Measurements from ENCODE around the gene VEGFA. TPM values are rescaled to one million over a fixed set of nuclear protein-coding genes. Genes with fewer than 3 reads are reported as not detected.
A peak's percentile ranks its signal among the peaks of the same experiment; 100 is the strongest.

Gene VEGFA
- total RNA-seq, 8 experiments from 2014 or later: 19.9 to 266 (median 164) TPM

DNA sequence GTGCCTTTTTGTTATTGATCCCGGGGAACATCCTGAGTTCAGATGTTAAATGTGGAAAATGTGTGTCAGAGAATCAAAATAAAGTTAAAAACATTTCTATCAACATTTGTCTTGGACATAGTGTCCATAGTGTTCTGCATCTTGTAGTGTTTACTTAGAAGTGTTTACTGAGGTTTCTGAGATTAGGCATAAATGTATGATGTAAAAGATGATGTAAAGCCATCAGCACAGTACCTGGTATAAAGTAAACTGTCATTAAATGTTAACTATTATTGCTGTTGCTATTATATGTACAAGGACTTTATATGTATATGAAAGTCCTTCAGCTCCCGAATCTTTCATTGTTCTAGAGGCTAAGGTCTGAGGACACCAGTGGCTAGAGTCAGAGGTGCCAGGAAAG lies 28.2 kb upstream of the VEGFA start:
- peaks cover 24 to 25% of the 10 kb centered on the region in 2 donors for H3K4me1 ChIP-seq (replicated peaks in 1 of 2)
- H3K27ac ChIP-seq: no peak overlapping the region
- WGBS, 10 experiments: 29 to 100% (median 75%) methylated on average over 1 to 2 of the region's 2 CpGs; no CpG with 5 or more reads in 4 of the 10 experiments
- in situ Hi-C loops (cut with MboI; ENCODE audit: low pct_unique_long_range_greater_than_20kb in 2 of 9, low sequenced_read_pairs in 9 of 9, unreplicated experiment in 9 of 9): no loop called here
- H3K4me3 ChIP-seq: no peak overlapping the region
- no peak for ATAC-seq (replicated peaks in 6 of 8)

DNA sequence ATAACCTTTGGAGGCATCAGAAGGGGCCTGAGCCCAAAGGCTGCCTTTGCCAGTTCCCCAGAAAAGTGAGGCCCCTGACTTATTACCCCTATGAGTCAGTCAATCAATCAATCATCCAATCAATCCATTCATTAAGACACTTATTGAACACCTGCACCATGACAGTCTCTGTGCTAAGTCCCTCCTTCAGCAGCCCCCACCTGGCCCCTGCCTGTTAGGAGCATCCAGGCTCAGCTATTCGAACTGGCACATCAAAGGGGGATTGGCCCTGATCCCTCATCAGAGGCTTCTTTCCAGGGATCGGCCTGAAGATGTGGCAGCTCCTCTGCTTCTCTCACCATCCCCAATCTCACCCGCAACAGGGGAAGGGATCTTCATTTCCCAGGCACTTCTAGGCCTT lies 27.7 kb upstream of the VEGFA start:
- 17 to 100% (median 73%) methylated on average over 1 to 3 of the region's 3 CpGs; no CpG with 5 or more reads in 1 of the 10 experiments for WGBS, 10 experiments
- ATAC-seq (replicated peaks in 6 of 8): no peak
- no peak overlapping the region for H3K27ac ChIP-seq
- H3K4me1 ChIP-seq (replicated peaks in 1 of 2): peaks cover 28 to 29% of the 10 kb centered on the region in 2 donors
- in situ Hi-C loops (cut with MboI; ENCODE audit: low pct_unique_long_range_greater_than_20kb in 2 of 9, low sequenced_read_pairs in 9 of 9, unreplicated experiment in 9 of 9): no loop called here
- H3K4me3 ChIP-seq: no peak overlapping the region

DNA sequence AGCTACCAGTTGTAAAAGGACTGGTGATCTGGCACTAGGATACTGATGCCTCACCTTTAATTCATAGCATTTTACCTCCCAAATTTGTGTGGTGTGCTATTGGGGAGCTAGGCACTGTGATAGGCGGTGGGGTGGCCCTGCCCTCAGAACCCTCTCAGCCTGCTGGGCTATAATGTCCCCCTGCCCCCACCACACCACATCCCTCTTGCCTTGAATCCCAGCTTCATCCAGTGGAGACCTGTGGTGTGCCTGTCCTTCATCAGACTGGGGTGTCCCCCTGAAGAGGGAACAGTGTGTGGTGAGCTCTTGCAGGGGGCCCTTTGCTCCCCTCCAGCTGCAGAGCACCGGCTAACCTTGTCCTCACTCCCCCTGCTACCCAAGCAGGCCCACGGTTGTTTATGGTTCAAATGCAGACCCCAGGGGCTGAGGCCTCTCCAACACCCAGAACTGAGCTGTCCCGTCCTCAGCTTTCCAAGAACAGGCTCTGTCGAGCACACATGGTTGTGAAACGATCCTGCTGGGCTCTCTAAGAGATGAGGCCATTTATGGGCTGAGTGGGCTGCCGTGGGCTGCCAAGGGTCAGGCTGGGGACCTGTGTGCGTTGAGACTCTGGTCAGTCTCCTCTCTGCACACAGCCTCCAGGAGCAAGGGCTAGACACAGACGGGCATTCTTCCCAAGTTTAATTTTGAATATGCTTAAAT lies 26.9 kb upstream of the VEGFA start:
- ATAC-seq (replicated peaks in 6 of 8): no peak
- Histone ChIP-seq H3K27ac (no peak overlapping the region), H3K4me3 (no peak overlapping the region), H3K4me1 (replicated peaks in 1 of 2) (peaks cover 28 to 29% of the 10 kb centered on the region in 2 donors)
- in situ Hi-C loops (cut with MboI; ENCODE audit: low pct_unique_long_range_greater_than_20kb in 2 of 9, low sequenced_read_pairs in 9 of 9, unreplicated experiment in 9 of 9): no loop called here
- WGBS, 10 experiments: 44 to 100% (median 65%) methylated on average over 1 to 6 of the region's 9 CpGs; no CpG with 5 or more reads in 4 of the 10 experiments

DNA sequence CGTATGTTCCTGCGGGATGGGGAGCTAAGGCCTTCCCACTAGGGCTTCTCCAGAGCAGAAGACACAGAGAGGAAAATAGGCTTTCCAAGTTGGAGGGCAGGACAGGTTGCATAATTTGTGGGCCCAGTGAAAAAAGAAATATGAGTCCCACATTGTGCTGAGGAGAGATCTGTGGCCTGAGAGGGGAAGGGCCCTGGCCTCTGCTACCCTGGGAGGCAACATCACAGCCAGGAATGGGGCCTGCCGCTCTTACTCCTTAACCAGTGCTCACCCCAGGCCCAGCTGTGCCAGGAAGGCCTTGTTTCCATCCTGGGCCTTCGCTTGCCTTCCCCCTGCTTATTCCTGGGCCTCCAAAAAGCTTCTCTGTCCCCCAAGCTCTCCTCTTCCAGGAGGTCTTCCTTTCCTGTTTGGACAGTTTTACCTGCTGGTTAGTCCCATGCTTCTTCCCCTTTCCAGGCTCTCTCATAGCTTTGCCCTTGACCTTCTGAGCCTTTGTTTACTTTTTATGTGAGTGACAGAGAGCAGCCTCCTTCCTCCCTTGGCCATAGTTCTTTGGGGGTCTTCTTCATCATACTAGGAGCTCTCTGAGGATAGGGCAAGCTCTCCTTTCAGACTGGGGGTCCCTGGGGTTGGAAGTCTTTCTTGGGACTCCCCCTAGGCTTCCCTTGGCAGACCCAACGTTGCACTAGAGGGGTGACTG lies 26.2 kb upstream of the VEGFA start:
- Histone ChIP-seq H3K4me1 (replicated peaks in 1 of 2) (peaks cover 28 to 29% of the 10 kb centered on the region in 2 donors), H3K4me3 (no peak overlapping the region), H3K27ac (no peak overlapping the region)
- in situ Hi-C loops (cut with MboI; ENCODE audit: low pct_unique_long_range_greater_than_20kb in 2 of 9, low sequenced_read_pairs in 9 of 9, unreplicated experiment in 9 of 9): no loop called here
- ATAC-seq (replicated peaks in 6 of 8): no peak
- 93 to 100% (median 100%) methylated on average over 1 to 3 of the region's 5 CpGs; no CpG with 5 or more reads in 5 of the 10 experiments for WGBS, 10 experiments

DNA sequence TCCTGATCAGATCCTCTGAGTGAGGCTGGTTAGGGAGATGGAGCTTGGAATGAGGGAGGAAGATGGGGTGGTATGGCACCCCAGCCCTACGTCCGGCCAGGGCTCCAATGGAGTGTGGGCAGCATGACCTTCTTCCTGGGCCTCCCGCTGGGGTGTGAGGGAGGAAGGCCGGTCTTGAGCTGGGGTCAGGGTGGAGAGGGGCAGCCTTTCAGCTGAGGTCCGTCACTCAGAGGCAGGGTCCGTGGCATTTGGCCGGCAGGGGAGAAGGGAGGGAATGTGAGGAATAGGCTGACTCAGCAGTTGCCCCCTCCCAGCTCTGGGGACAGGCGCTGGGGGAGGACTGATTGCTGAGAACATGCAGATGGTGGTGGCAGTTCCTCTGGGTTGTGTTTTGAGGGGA lies 25.5 kb upstream of the VEGFA start:
- 60 to 100% (median 85%) methylated on average over 1 to 6 of the region's 8 CpGs; no CpG with 5 or more reads in 3 of the 10 experiments for WGBS, 10 experiments
- no peak overlapping the region for H3K4me3 ChIP-seq
- peaks cover 28 to 29% of the 10 kb centered on the region in 2 donors for H3K4me1 ChIP-seq (replicated peaks in 1 of 2)
- peak in 1 of 8 experiments; percentile 26 for ATAC-seq (replicated peaks in 6 of 8)
- no peak overlapping the region for H3K27ac ChIP-seq
- in situ Hi-C loops (cut with MboI; ENCODE audit: low pct_unique_long_range_greater_than_20kb in 2 of 9, low sequenced_read_pairs in 9 of 9, unreplicated experiment in 9 of 9): no loop called here

DNA sequence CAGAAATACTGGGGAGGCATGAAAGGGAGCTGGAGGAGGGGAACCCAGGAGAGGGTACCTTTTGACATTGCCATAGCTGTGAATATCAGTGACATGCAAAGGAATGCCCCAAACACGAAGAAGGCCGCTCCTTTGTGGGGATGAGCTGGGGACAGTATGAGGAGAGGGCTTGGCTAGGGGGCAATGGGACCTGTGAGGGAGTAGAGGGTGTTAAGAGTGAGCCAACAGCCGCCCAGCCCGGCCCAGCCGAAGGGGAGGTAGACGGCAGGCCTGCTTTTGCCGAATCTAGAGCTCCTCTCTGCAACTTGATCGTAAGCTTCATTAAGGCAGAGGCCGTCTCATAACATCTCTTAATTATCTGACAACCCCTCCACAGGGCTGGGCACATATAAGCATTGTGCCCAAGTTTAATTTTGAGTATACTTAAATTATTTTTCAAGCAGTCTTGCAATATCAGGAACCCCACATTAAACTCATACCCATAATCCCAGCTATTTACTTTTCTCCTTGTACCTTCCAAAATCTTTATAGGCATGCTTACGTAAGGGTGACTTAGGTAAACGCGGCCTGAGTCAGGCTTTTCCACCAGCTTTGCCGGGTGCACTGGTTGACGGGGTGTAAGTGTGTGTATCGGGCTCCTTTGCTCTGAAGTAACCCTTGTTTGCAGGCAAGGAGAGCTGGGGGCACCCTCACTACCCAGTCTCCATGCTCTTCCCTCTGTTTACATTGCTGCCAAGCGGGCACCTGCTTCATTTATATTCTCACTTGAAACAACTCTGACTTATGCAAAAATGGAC lies 24.9 kb upstream of the VEGFA start:
- no peak overlapping the region for H3K27ac ChIP-seq
- peaks cover 27 to 29% of the 10 kb centered on the region in 2 donors for H3K4me1 ChIP-seq (replicated peaks in 1 of 2)
- 40 to 94% (median 77%) methylated on average over 1 to 13 of the region's 16 CpGs; no CpG with 5 or more reads in 2 of the 10 experiments for WGBS, 10 experiments
- in situ Hi-C loops (cut with MboI; ENCODE audit: low pct_unique_long_range_greater_than_20kb in 2 of 9, low sequenced_read_pairs in 9 of 9, unreplicated experiment in 9 of 9): no loop called here
- H3K4me3 ChIP-seq: no peak overlapping the region
- ATAC-seq (replicated peaks in 6 of 8): no peak

DNA sequence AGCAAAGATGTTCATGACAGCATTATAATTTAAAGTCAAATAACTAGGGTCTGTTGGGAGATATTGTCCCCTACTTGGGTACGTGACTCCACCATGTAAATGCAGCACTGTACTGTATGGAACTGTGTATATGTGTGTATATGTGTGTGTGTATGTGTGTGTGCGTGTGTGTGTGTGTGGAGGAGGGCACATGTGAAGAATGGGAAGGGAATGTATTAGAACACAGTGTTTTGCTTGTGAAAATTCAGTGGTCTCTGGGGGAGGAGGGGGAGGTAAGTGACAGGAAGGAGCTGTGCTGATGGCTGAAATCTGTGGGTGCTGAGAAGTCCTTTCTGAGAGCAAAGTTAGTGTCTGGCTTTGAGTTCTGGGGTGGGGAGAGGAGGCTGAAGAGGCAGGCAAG lies 23.9 kb upstream of the VEGFA start:
- in situ Hi-C loops (cut with MboI; ENCODE audit: low pct_unique_long_range_greater_than_20kb in 2 of 9, low sequenced_read_pairs in 9 of 9, unreplicated experiment in 9 of 9): no loop called here
- H3K4me1 ChIP-seq (replicated peaks in 1 of 2): peaks cover 21 to 24% of the 10 kb centered on the region in 2 donors
- peak in 1 of 8 experiments; percentile 22 for ATAC-seq (replicated peaks in 6 of 8)
- H3K27ac ChIP-seq: no peak overlapping the region
- WGBS, 10 experiments: 40 to 83% (median 77%) methylated on average over 1 to 2 of the region's 2 CpGs; no CpG with 5 or more reads in 3 of the 10 experiments
- no peak overlapping the region for H3K4me3 ChIP-seq

DNA sequence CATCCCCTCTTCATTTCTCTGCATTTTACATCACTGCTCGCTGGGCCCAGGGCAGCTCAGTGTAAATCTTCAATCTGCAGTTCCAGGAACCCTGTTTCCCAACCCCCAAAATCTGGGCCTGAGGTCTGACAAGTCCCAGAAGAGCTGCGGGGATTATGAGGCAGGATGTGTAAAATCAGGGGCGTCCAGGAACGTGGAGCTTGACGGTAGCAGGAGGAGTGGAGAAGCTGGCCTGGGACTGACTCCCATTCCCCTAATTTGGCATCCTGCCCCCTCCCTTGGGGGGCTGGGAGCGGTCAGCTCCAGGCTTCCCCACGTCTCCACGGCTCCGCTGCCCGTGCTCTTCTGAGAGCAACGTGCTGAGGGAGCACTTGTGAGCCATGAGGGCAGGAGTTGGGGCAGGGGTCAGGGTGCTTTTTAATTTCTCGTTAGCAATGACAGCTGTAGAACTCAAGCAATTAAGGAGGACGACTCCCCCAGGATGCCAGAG lies 23.4 kb upstream of the VEGFA start:
- ATAC-seq (replicated peaks in 6 of 8): no peak
- 0 to 52% (median 41%) methylated on average over 1 to 11 of the region's 13 CpGs; no CpG with 5 or more reads in 6 of the 10 experiments for WGBS, 10 experiments
- in situ Hi-C loops (cut with MboI; ENCODE audit: low pct_unique_long_range_greater_than_20kb in 2 of 9, low sequenced_read_pairs in 9 of 9, unreplicated experiment in 9 of 9): no loop called here

DNA sequence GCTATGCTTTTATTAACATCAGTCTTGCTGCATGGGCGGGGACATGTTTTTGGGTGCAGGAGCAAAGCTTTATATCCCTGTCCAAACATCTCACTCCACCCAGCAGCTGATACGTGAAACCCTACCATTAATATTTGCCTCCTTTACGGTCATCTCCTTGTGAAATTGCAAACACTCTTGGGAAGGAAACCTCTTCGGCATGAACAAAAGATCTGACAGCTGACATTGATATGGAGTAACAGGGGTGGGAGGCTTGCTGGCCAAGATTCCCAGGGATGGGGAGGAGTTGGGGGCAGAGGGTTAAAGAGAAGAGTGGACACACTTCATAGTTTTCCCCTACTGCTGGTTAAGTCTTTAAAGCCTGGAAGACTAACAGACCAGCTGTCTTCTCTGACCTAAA lies 22.2 kb upstream of the VEGFA start:
- H3K27ac ChIP-seq: no peak overlapping the region
- peaks cover 13 to 16% of the 10 kb centered on the region in 2 donors for H3K4me1 ChIP-seq (replicated peaks in 1 of 2)
- H3K4me3 ChIP-seq: no peak overlapping the region
- in situ Hi-C loops (cut with MboI; ENCODE audit: low pct_unique_long_range_greater_than_20kb in 2 of 9, low sequenced_read_pairs in 9 of 9, unreplicated experiment in 9 of 9): no loop called here
- 40 to 100% (median 82%) methylated on average over 1 to 4 of the region's 4 CpGs; no CpG with 5 or more reads in 4 of the 10 experiments for WGBS, 10 experiments
- no peak for ATAC-seq (replicated peaks in 6 of 8)

More for the DNA sequence above, 23.4 kb upstream of the VEGFA start:
- Histone ChIP-seq H3K4me3 (no peak overlapping the region), H3K27ac (no peak overlapping the region), H3K4me1 (replicated peaks in 1 of 2) (peaks cover 16 to 18% of the 10 kb centered on the region in 2 donors)

DNA sequence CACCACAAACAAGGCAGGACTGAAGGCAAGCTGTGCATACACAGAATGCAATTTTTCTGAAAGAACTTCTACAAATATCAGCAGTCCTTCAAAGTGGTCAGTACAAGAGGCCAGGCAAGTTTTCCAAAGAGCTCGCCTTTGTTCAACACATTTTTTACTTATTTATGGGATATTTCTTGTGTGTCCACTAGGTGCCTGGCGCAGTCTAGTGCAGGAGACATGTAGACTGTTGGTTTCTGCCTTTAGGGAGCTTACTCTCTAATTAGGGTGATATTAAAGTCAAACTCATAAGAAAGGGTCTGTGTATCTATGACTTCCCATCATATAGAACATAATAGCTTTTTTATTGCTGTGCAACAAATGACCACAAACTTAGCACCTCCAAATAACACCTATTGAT lies 21.2 kb upstream of the VEGFA start:
- ATAC-seq (replicated peaks in 6 of 8): no peak
- H3K4me1 ChIP-seq (replicated peaks in 1 of 2): peaks cover 13 to 16% of the 10 kb centered on the region in 2 donors
- H3K4me3 ChIP-seq: no peak overlapping the region
- H3K27ac ChIP-seq: no peak overlapping the region
- WGBS, 10 experiments: 60 to 100% (median 100%) methylated on average over 1 to 2 of the region's 2 CpGs; no CpG with 5 or more reads in 1 of the 10 experiments
- in situ Hi-C loops (cut with MboI; ENCODE audit: low pct_unique_long_range_greater_than_20kb in 2 of 9, low sequenced_read_pairs in 9 of 9, unreplicated experiment in 9 of 9): no loop called here

DNA sequence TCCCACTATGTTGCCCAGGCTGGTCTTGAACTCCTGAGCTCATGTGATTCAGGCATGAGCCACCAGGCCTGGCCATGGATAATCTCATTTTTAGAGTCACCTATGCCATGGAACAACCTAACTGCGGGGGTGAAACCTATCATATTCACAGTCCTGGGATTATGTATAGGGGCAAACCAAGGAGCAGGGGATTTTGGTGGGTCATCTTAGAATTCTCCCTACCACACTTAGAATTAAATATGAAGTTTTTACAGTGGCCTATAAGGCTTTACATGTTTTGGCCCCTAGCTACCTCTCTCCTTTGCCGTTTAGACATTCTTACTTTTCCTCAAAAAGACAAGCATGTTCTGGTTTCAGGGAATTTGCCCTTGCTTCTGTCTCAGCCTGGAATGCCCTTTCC lies 20.6 kb upstream of the VEGFA start:
- 50 to 85% (median 68%) methylated on average over 1 to 2 of the region's 2 CpGs; no CpG with 5 or more reads in 4 of the 10 experiments for WGBS, 10 experiments
- in situ Hi-C loops (cut with MboI; ENCODE audit: low pct_unique_long_range_greater_than_20kb in 2 of 9, low sequenced_read_pairs in 9 of 9, unreplicated experiment in 9 of 9): no loop called here
- Histone ChIP-seq H3K4me3 (no peak overlapping the region), H3K27ac (no peak overlapping the region), H3K4me1 (replicated peaks in 1 of 2) (peaks cover 13 to 16% of the 10 kb centered on the region in 2 donors)
- ATAC-seq (replicated peaks in 6 of 8): no peak

DNA sequence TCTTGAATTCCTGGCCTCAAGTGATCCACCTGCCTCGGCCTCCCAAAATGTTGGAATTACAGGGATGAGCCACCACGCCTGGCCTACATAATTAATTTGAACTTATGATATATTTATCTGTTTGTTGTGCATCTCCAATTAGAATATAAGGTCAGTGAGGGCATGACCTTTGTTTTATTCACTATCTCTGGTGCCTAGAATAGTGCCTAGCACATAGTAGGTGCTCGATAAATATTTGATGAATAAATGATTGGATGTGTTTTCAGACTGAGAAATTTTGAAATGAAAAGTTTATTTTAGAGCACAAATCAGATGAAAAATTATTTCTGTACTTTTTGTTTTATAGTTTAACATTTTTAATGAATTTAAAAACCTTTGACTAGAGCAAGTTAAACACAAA lies 19.4 kb upstream of the VEGFA start:
- Histone ChIP-seq H3K4me1 (replicated peaks in 1 of 2) (peaks cover 10 to 13% of the 10 kb centered on the region in 2 donors), H3K27ac (no peak overlapping the region), H3K4me3 (no peak overlapping the region)
- 0 to 80% (median 42%) methylated on average over 1 to 3 of the region's 3 CpGs; no CpG with 5 or more reads in 2 of the 10 experiments for WGBS, 10 experiments
- in situ Hi-C loops (cut with MboI; ENCODE audit: low pct_unique_long_range_greater_than_20kb in 2 of 9, low sequenced_read_pairs in 9 of 9, unreplicated experiment in 9 of 9): loop anchor here in 5 of 9 experiments (25.0 kb wide), 2 partner anchors 312 to 337 kb away; no protein-coding TSS in a partner anchor
- no peak for ATAC-seq (replicated peaks in 6 of 8)

Measured in motor neuron (in vitro differentiated cells).